Nephron progenitor cell (in vitro differentiated cells): Measurements from ENCODE around the gene TUBA4A.
A peak's percentile ranks its signal among the peaks of the same experiment; 100 is the strongest.
"Not testable (repeated sequence)": the region's sequence is repeated elsewhere in the genome, so short reads cannot be mapped to it uniquely, and the experiment has no call there.

ENCODE experiments used
- DNase-seq: peaks from one replicate; pipeline ENCODE4 v3.0.0; 2021
- H3K27ac Mint-ChIP-seq: 2 replicates; pipeline ENCODE4 v1.8.0; 2021; ENCODE audit warnings: mild to moderate bottlenecking, moderate library complexity, mixed read lengths
- H3K27me3 Mint-ChIP-seq: 2 replicates; pipeline ENCODE4 v1.8.0; 2021; ENCODE audit warnings: mild to moderate bottlenecking, low read depth, mixed read lengths; ENCODE audit not compliant: poor library complexity
- H3K36me3 Mint-ChIP-seq: 2 replicates; pipeline ENCODE4 v1.8.0; 2021; ENCODE audit warnings: low read depth, mixed read lengths
- H3K4me1 Mint-ChIP-seq: 2 replicates; pipeline ENCODE4 v1.8.0; 2021; ENCODE audit warnings: mixed read lengths
- H3K4me3 Mint-ChIP-seq: 2 replicates; pipeline ENCODE4 v1.8.0; 2021; ENCODE audit warnings: mild to moderate bottlenecking, moderate library complexity, mixed read lengths
- H3K9me3 Mint-ChIP-seq: 2 replicates; pipeline ENCODE4 v1.8.0; 2021; ENCODE audit warnings: mild to moderate bottlenecking, moderate library complexity, mixed read lengths
- TF ChIP-seq, protein P1 (sequence below): fragments of 200-600 bp; sonication (generic); IDR thresholded peaks from 2 replicates; pipeline ENCODE4 v1.5.0; 2021; ENCODE audit warnings: antibody characterized with exemption

TUBA4A gene

DNA sequence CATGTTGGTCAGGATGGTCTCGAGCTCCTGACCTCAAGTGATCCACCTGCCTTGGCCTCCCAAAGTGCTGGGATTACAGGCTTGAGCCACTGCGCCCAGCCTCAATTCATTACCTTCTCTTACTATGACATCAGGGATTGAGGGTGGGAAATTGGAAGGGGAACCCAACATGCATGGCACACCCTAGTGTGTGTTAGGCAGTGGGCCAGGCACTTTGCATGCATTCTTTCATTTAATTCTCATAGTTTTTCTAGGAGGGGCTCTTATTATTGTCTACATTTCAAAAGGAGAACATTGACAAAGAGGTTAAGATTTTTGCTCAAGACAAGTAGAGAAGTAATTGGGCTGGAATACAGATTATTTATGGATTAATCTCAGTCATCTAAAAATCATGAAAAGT is 14.6 kb upstream of the TUBA4A start:
- no peaks in the 10 kb centered on the region for H3K36me3 Mint-ChIP-seq
- H3K27ac Mint-ChIP-seq, result no peak overlapping the region
- no peak overlapping the region for H3K4me3 Mint-ChIP-seq
- TF ChIP-seq, protein P1, sequence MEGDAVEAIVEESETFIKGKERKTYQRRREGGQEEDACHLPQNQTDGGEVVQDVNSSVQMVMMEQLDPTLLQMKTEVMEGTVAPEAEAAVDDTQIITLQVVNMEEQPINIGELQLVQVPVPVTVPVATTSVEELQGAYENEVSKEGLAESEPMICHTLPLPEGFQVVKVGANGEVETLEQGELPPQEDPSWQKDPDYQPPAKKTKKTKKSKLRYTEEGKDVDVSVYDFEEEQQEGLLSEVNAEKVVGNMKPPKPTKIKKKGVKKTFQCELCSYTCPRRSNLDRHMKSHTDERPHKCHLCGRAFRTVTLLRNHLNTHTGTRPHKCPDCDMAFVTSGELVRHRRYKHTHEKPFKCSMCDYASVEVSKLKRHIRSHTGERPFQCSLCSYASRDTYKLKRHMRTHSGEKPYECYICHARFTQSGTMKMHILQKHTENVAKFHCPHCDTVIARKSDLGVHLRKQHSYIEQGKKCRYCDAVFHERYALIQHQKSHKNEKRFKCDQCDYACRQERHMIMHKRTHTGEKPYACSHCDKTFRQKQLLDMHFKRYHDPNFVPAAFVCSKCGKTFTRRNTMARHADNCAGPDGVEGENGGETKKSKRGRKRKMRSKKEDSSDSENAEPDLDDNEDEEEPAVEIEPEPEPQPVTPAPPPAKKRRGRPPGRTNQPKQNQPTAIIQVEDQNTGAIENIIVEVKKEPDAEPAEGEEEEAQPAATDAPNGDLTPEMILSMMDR, result no peak
- no peaks in the 10 kb centered on the region for H3K9me3 Mint-ChIP-seq
- H3K27me3 Mint-ChIP-seq, result peaks cover 54% of the 10 kb centered on the region
- H3K4me1 Mint-ChIP-seq, result no peaks in the 10 kb centered on the region
- no peak for DNase-seq

GRCh38 chr2:219266886-219267285 is 13.2 kb upstream of the TUBA4A start:
- H3K4me3 Mint-ChIP-seq, result no peak overlapping the region
- TF ChIP-seq, protein P1, result no peak
- no peak overlapping the region for H3K27ac Mint-ChIP-seq
- DNase-seq, result no peak
- H3K36me3 Mint-ChIP-seq, result no peaks in the 10 kb centered on the region
- H3K27me3 Mint-ChIP-seq, result peaks cover 57% of the 10 kb centered on the region
- no peaks in the 10 kb centered on the region for H3K4me1 Mint-ChIP-seq
- H3K9me3 Mint-ChIP-seq, result no peaks in the 10 kb centered on the region

GRCh38 chr2:219266232-219266631 is 12.5 kb upstream of the TUBA4A start:
- H3K4me3 Mint-ChIP-seq, result no peak overlapping the region
- no peaks in the 10 kb centered on the region for H3K9me3 Mint-ChIP-seq
- DNase-seq, result no peak
- no peaks in the 10 kb centered on the region for H3K36me3 Mint-ChIP-seq
- no peak overlapping the region for H3K27ac Mint-ChIP-seq
- H3K4me1 Mint-ChIP-seq, result no peaks in the 10 kb centered on the region
- H3K27me3 Mint-ChIP-seq, result peaks cover 58% of the 10 kb centered on the region
- TF ChIP-seq, protein P1, result no peak

GRCh38 chr2:219261024-219261855 is 7.5 kb upstream of the TUBA4A start:
- Mint-ChIP-seq H3K4me1 (no peaks in the 10 kb centered on the region), H3K4me3 (no peak overlapping the region), H3K27ac (no peak overlapping the region), H3K27me3 (peaks cover 82% of the 10 kb centered on the region), H3K9me3 (no peaks in the 10 kb centered on the region), H3K36me3 (no peaks in the 10 kb centered on the region)
- no peak for DNase-seq
- TF ChIP-seq, protein P1, result no peak

- not testable (repeated sequence) for H3K4me1 Mint-ChIP-seq, H3K4me3 Mint-ChIP-seq, H3K9me3 Mint-ChIP-seq, H3K36me3 Mint-ChIP-seq, H3K27ac Mint-ChIP-seq, DNase-seq
- peaks cover 96% of the 10 kb centered on the region for H3K27me3 Mint-ChIP-seq
Observed at GRCh38 chr2:219258942-219259341, 5.2 kb upstream of the TUBA4A start.

- Mint-ChIP-seq H3K27ac (no peak overlapping the region), H3K4me1 (peaks cover 25% of the 10 kb centered on the region), H3K27me3 (peaks cover 96% of the 10 kb centered on the region), H3K36me3 (no peaks in the 10 kb centered on the region), H3K9me3 (no peaks in the 10 kb centered on the region), H3K4me3 (peak overlapping the region; percentile 66)
- DNase-seq, result no peak
- TF ChIP-seq, protein P1, result no peak
Observed at GRCh38 chr2:219254590-219255201, 978 bp upstream of the TUBA4A start.
